ENCODE results near the gene PFN2.

PFN2 gene

GRCh38 chr3:150000641-150001040 lies 29.9 kb upstream of the PFN2 start:
- POLR2A ChIA-PET (ENCODE audit: low non-redundant PET) = no interaction called here
- no peak for DNase-seq (ENCODE audit: low spot score)
- TF ChIP-seq CTCF (conservative IDR thresholded peaks at IDR 0.05; ENCODE audit: low read depth) = no peak
- no peak overlapping the region for H3K27ac ChIP-seq
- CTCF ChIA-PET = interaction anchor here (1.0 kb wide), 1 partner anchor 32 kb away, joined by 5 read pairs; no protein-coding TSS in a partner anchor

GRCh38 chr3:149999421-149999820 lies 28.7 kb upstream of the PFN2 start:
- TF ChIP-seq CTCF (conservative IDR thresholded peaks at IDR 0.05; ENCODE audit: low read depth) = no peak
- POLR2A ChIA-PET (ENCODE audit: low non-redundant PET) = no interaction called here
- DNase-seq (ENCODE audit: low spot score) = no peak
- H3K27ac ChIP-seq = no peak overlapping the region
- CTCF ChIA-PET = interaction anchor here (0.7 kb wide), 1 partner anchor 54 kb away, joined by 4 read pairs; no protein-coding TSS in a partner anchor

GRCh38 chr3:149998946-149999345 lies 28.3 kb upstream of the PFN2 start:
- ChIA-PET CTCF (no interaction called here), POLR2A (ENCODE audit: low non-redundant PET) (no interaction called here)
- TF ChIP-seq CTCF (conservative IDR thresholded peaks at IDR 0.05; ENCODE audit: low read depth) = no peak
- H3K27ac ChIP-seq = no peak overlapping the region
- DNase-seq (ENCODE audit: low spot score) = no peak

GRCh38 chr3:149992416-149993058 lies 21.8 kb upstream of the PFN2 start:
- no peak for TF ChIP-seq CTCF (conservative IDR thresholded peaks at IDR 0.05; ENCODE audit: low read depth)
- CTCF ChIA-PET = interaction anchor here (0.6 kb wide), 1 partner anchor 140 kb away, joined by 4 read pairs; no protein-coding TSS in a partner anchor
- POLR2A ChIA-PET (ENCODE audit: low non-redundant PET) = no interaction called here
- no peak overlapping the region for H3K27ac ChIP-seq
- DNase-seq (ENCODE audit: low spot score) = no peak

GRCh38 chr3:149990423-149990948 lies 19.8 kb upstream of the PFN2 start:
- ChIA-PET POLR2A (ENCODE audit: low non-redundant PET) (no interaction called here), CTCF (no interaction called here)
- DNase-seq (ENCODE audit: low spot score) = no peak
- no peak overlapping the region for H3K27ac ChIP-seq
- no peak for TF ChIP-seq CTCF (conservative IDR thresholded peaks at IDR 0.05; ENCODE audit: low read depth)

GRCh38 chr3:149989307-149989706 lies 18.6 kb upstream of the PFN2 start:
- CTCF ChIA-PET = no interaction called here
- H3K27ac ChIP-seq = no peak overlapping the region
- DNase-seq (ENCODE audit: low spot score) = no peak
- POLR2A ChIA-PET (ENCODE audit: low non-redundant PET) = no interaction called here
- no peak for TF ChIP-seq CTCF (conservative IDR thresholded peaks at IDR 0.05; ENCODE audit: low read depth)
